Endothelial cell of umbilical vein (primary cell): ENCODE data around the gene REPIN1. TPM values are rescaled to one million over a fixed set of nuclear protein-coding genes. Genes with fewer than 3 reads are reported as not detected.

Experiments used
- BruUV-seq: library from RNA; stranded (reverse); fragments of 400-500 nt; replicated peaks from 2 replicates; lab custom pipeline; 2021; lab: Mats Ljungman, UMichigan
- CTCF ChIA-PET: fragments of 300-600, 350-600 bp; sonication (Branson Sonifier 250); formaldehyde crosslinking; loops from one replicate; lab custom pipeline; 2021; ENCODE audit warnings: antibody characterized with exemption, inconsistent platforms; lab: Charles Lee
- POLR2A ChIA-PET: fragments of 300-600, 350-600 bp; sonication (Branson Sonifier 250); formaldehyde crosslinking; loops from one replicate; lab custom pipeline; 2021; ENCODE audit warnings: antibody characterized with exemption, inconsistent platforms; lab: Charles Lee
- DNase-seq: peaks from one replicate; pipeline ENCODE4 v3.0.0-alpha.2; 2011; ENCODE audit warnings: low read depth, low spot score
- FAIRE-seq: peaks from 2 replicates; lab custom pipeline; 2011; peaks lifted over from hg19 to GRCh38; lab: Jason Lieb, UNC
- H2AFZ ChIP-seq: 2 replicates; pipeline ENCODE4 v1.6.0; 2012; ENCODE audit warnings: low read depth, low read length, control low read depth, inconsistent platforms
- H3K27ac ChIP-seq: 2 replicates; pipeline ENCODE4 v1.5.1; 2011; ENCODE audit warnings: low read depth, mild to moderate bottlenecking, control low read depth, low read length, moderate library complexity; ENCODE audit not compliant: insufficient read depth
- H3K27me3 ChIP-seq, 2 experiments: 2 replicates each; pipeline versions ENCODE4 v1.6.0 to v1.6.1; 2011; ENCODE audit warnings: low read length in 2 of 2, mixed read lengths in 1 of 2; ENCODE audit not compliant: control insufficient read depth in 2 of 2, insufficient read depth in 2 of 2
- H3K36me3 ChIP-seq, 2 experiments: 2 replicates in 1 of 2; 3 replicates in 1 of 2; pipeline ENCODE4 v1.5.1; 2011; ENCODE audit warnings: low read length in 2 of 2, mild to moderate bottlenecking in 1 of 2, moderate library complexity in 1 of 2; ENCODE audit not compliant: control insufficient read depth in 2 of 2, insufficient read depth in 2 of 2; ENCODE audit errors: extremely low read depth in 1 of 2
- H3K4me1 ChIP-seq: 3 replicates; pipeline ENCODE4 v1.5.1; 2011; ENCODE audit warnings: mild to moderate bottlenecking, low read length; ENCODE audit not compliant: control insufficient read depth, insufficient read depth; ENCODE audit errors: extremely low read depth
- H3K4me2 ChIP-seq: 2 replicates; pipeline ENCODE4 v1.6.1; 2011; ENCODE audit warnings: low read length, control low read depth, mixed read lengths; ENCODE audit not compliant: insufficient read depth
- H3K4me3 ChIP-seq, 3 experiments: fragments of 200-600 bp in 1 of 3; sonication (generic), shearing (Covaris generic) in 1 of 3; replicated peaks in 1 of 3; 2 replicates each; pipeline ENCODE4 v1.5.1; 2011 to 2016; ENCODE audit warnings: control low read depth in 3 of 3, low read length in 3 of 3, mild to moderate bottlenecking in 2 of 3, inconsistent platforms in 1 of 3, low read depth in 1 of 3, moderate library complexity in 1 of 3; ENCODE audit not compliant: insufficient read depth in 1 of 3
- H3K79me2 ChIP-seq: 2 replicates; pipeline ENCODE4 v1.6.0; 2012; ENCODE audit warnings: low read length, inconsistent platforms; ENCODE audit not compliant: control insufficient read depth, insufficient read depth
- H3K9ac ChIP-seq: replicated peaks from 2 replicates; pipeline ENCODE3; 2011; ENCODE audit warnings: low read length, control low read depth; ENCODE audit not compliant: insufficient read depth; ENCODE audit errors: extremely low read depth
- H3K9me1 ChIP-seq: replicated peaks from 3 replicates; pipeline ENCODE4 v1.6.0; 2011; ENCODE audit warnings: mild to moderate bottlenecking, low read length; ENCODE audit not compliant: control insufficient read depth, insufficient read depth; ENCODE audit errors: extremely low read depth
- H3K9me3 ChIP-seq: replicated peaks from 2 replicates; pipeline ENCODE4 v1.5.1; 2012; ENCODE audit warnings: low read length, inconsistent platforms; ENCODE audit not compliant: control insufficient read depth, insufficient read depth
- H4K20me1 ChIP-seq: replicated peaks from 2 replicates; pipeline ENCODE3; 2011; ENCODE audit warnings: mild to moderate bottlenecking, low read length; ENCODE audit not compliant: control insufficient read depth, insufficient read depth; ENCODE audit errors: extremely low read depth
- EZH2 ChIP-seq: IDR thresholded peaks from 2 replicates; pipeline ENCODE4 v1.6.1; 2012; ENCODE audit warnings: borderline replicate concordance, low read depth, mild to moderate bottlenecking, moderate library complexity, low read length, inconsistent platforms; ENCODE audit not compliant: severe bottlenecking
- FOS ChIP-seq: IDR thresholded peaks from 2 replicates; pipeline ENCODE4 v1.6.1; 2011; ENCODE audit warnings: mild to moderate bottlenecking, low read length, moderate library complexity, borderline replicate concordance; ENCODE audit not compliant: insufficient read depth
- GATA2 ChIP-seq: IDR thresholded peaks from 2 replicates; pipeline ENCODE4 v1.7.0; 2011; ENCODE audit warnings: low read depth, mild to moderate bottlenecking, moderate library complexity, mixed read lengths, low read length; ENCODE audit not compliant: insufficient read length, insufficient read depth
- JUN ChIP-seq: IDR thresholded peaks from 2 replicates; pipeline ENCODE4 v1.6.1; 2011; ENCODE audit warnings: borderline replicate concordance, low read depth; ENCODE audit not compliant: insufficient read length, insufficient read depth
- MYC ChIP-seq: IDR thresholded peaks from one replicate; pipeline ENCODE4 v1.6.1; 2011; ENCODE audit warnings: mild to moderate bottlenecking, low read depth, low read length
- POLR2A ChIP-seq: IDR thresholded peaks from 2 replicates; pipeline ENCODE4 v1.6.1; 2012; ENCODE audit warnings: low read depth, mild to moderate bottlenecking, control low read depth, low read length
- POLR2AphosphoS5 ChIP-seq: IDR thresholded peaks from 2 replicates; pipeline ENCODE4 v1.6.1; 2012; ENCODE audit warnings: low read depth, mild to moderate bottlenecking, control low read depth, low read length, moderate library complexity; ENCODE audit not compliant: insufficient read depth
- dilution Hi-C: fragments of 300-500 bp; cut with MboI; formaldehyde crosslinking; loops from one replicate; pipeline ENCODE4 v1.15.0; 2019; ENCODE audit warnings: low sequenced_read_pairs; ENCODE audit not compliant: extremely low pct_ligation_motif_present
- intact Hi-C: fragments of 100-400 bp; cut with micrococcal nuclease; formaldehyde crosslinking; loops from one replicate; pipeline ENCODE4 v1.10.0; 2022
- polyA plus RNA-seq, 4 experiments: library from polyadenylated mRNA; depleted of rRNA in 3 of 4; stranded (reverse) in 3 of 4; unstranded in 1 of 4; fragments of >200 nt; gene quantifications; 2 replicates each; pipeline versions ENCODE4 v1.2.1 to v1.2.3, GENCODE V29; 2011 to 2012; ENCODE audit warnings: missing spikeins in 1 of 4
- total RNA-seq: library from RNA; stranded (reverse); gene quantifications from 2 replicates; pipeline ENCODE4 v1.2.3, GENCODE V29; 2021
- TF ChIP-seq, protein P1 (sequence below), 2 donors: IDR thresholded peaks; 1 replicate in 1 of 2; 2 replicates in 1 of 2; pipeline ENCODE4 v1.5.1; 2011; ENCODE audit warnings: low read length in 2 of 2, mild to moderate bottlenecking in 2 of 2, moderate library complexity in 2 of 2, control low read depth in 1 of 2, inconsistent platforms in 1 of 2, low read depth in 1 of 2; ENCODE audit not compliant: insufficient read depth in 1 of 2; ENCODE audit errors: extremely low read depth in 1 of 2
- TF ChIP-seq, protein P2 (sequence below): IDR thresholded peaks from 2 replicates; pipeline ENCODE4 v1.6.1; 2011; ENCODE audit not compliant: insufficient read depth, insufficient read length

The REPIN1 gene
- total and polyA plus RNA-seq, 2 donors (not counting 3 experiments of a cell fraction or from before 2014, with no cell fraction given): 108 to 140 TPM

DNA sequence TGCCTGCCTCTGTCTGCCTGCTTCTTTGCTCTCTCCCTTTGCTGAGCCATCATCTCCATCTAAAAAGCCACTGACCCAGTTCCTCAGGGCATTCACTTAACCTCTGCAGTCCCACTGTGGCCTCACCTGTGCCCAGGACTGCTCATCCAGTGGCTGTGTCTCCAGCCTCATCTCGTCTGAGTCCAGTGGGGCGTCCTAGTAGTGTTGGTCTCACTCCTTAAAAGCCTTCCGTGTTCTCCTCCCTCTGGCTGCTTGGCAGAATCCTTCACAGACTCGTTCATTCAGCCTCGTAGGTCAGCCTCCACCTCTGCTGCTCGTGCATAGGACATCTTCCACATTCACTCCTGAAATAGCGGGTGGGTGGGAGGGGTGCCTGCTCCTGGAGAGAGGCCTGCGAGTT is 34.5 kb upstream of the REPIN1 start:
- dilution Hi-C loops (no loop called here), intact Hi-C loops (no loop called here)
- no TSS peak for BruUV-seq
- ChIA-PET POLR2A (no interaction called here), CTCF (no interaction called here)
- no peaks in the 10 kb centered on the region for H3K4me1 ChIP-seq
- no peaks in the 10 kb centered on the region for H3K79me2 ChIP-seq
- H3K36me3 ChIP-seq: no peaks in the 10 kb centered on the region
- no peaks in the 10 kb centered on the region for H4K20me1 ChIP-seq
- DNase-seq (no peak), FAIRE-seq (no peak)
- H3K4me3 ChIP-seq: no peak overlapping the region
- TF ChIP-seq POLR2A (no peak), FOS (no peak), EZH2 (no peak), POLR2AphosphoS5 (no peak), GATA2 (no peak), JUN (no peak), MYC (no peak)
- TF ChIP-seq, protein P1, sequence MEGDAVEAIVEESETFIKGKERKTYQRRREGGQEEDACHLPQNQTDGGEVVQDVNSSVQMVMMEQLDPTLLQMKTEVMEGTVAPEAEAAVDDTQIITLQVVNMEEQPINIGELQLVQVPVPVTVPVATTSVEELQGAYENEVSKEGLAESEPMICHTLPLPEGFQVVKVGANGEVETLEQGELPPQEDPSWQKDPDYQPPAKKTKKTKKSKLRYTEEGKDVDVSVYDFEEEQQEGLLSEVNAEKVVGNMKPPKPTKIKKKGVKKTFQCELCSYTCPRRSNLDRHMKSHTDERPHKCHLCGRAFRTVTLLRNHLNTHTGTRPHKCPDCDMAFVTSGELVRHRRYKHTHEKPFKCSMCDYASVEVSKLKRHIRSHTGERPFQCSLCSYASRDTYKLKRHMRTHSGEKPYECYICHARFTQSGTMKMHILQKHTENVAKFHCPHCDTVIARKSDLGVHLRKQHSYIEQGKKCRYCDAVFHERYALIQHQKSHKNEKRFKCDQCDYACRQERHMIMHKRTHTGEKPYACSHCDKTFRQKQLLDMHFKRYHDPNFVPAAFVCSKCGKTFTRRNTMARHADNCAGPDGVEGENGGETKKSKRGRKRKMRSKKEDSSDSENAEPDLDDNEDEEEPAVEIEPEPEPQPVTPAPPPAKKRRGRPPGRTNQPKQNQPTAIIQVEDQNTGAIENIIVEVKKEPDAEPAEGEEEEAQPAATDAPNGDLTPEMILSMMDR (IDR thresholded peaks at IDR 0.05; ENCODE audit: extremely low read depth in 1 of 2, insufficient read depth in 1 of 2, low read depth in 1 of 2, low read length in 2 of 2): no peak
- TF ChIP-seq, protein P2, sequence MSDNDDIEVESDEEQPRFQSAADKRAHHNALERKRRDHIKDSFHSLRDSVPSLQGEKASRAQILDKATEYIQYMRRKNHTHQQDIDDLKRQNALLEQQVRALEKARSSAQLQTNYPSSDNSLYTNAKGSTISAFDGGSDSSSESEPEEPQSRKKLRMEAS: no peak
- no peak overlapping the region for H2AFZ ChIP-seq
- H3K27me3 ChIP-seq: peaks cover 0 to 1% of the 10 kb centered on the region in 2 experiments
- H3K4me2 ChIP-seq: no peak overlapping the region
- no peak overlapping the region for H3K9ac ChIP-seq
- H3K27ac ChIP-seq: no peak overlapping the region
- no peaks in the 10 kb centered on the region for H3K9me3 ChIP-seq
- no peaks in the 10 kb centered on the region for H3K9me1 ChIP-seq
